ENCODE results near the gene BTBD17. TPM values are rescaled to one million over a fixed set of nuclear protein-coding genes. Genes with fewer than 3 reads are reported as not detected.

The BTBD17 gene
- polyA plus RNA-seq, 1 of the 3 experiments (the other 2 are of a cell fraction), result not detected

DNA sequence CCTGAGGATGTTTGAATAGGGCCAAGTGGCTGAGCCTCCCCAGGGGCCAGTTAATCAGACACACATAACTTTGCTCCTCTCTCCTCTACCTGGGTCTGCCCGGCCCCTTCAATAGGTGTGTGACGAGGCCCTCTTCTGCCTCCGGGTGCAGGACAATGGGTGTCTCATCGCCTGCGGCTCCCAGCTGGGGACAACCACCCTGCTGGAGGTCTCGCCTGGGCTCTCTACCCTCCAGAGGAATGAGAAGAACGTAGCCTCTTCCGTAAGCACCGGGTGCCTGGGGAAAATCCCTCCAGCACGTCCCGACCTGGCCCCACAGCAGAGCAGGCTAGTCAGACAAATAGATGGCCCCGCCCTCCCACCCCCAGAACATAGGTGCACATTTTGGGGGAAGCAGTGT lies 51.8 kb downstream of the BTBD17 start:
- Histone ChIP-seq H3K27me3 (ENCODE audit: insufficient read depth) (no peaks in the 10 kb centered on the region), H2AFZ (ENCODE audit: low read depth) (no peak overlapping the region), H3K9ac (no peak overlapping the region), H3K4me1 (ENCODE audit: control insufficient read depth in 1 of 2, insufficient read depth in 2 of 2, low read depth in 1 of 2, low read length in 1 of 2) (no peaks in the 10 kb centered on the region), H3K36me3 (replicated peaks in 1 of 2; ENCODE audit: control insufficient read depth in 1 of 2, insufficient read depth in 2 of 2, low read length in 1 of 2) (no peaks in the 10 kb centered on the region), H3K4me3 (ENCODE audit: low read depth in 2 of 2, low read length in 1 of 2) (no peak overlapping the region), H3K9me2 (no peaks in the 10 kb centered on the region), H3K27ac (ENCODE audit: low read depth in 2 of 2, low read length in 1 of 2) (no peak overlapping the region), H4K20me1 (ENCODE audit: insufficient read depth) (no peaks in the 10 kb centered on the region), H3K79me2 (ENCODE audit: insufficient read depth) (no peaks in the 10 kb centered on the region), H3K9me3 (no peaks in the 10 kb centered on the region), H3F3A (replicated peaks; ENCODE audit: insufficient read depth) (no peaks in the 10 kb centered on the region), H3K4me2 (no peak overlapping the region)
- DNase-seq, result no peak
- ChIA-PET CTCF (interaction anchor here (2.8 kb wide), 1 partner anchor 42 kb away, joined by 7 read pairs; no protein-coding TSS in a partner anchor), POLR2A (no interaction called here)
- 35% methylated on average over 12 of the region's 12 CpGs for WGBS (ENCODE audit: low lambda C conversion rate)
- TF ChIP-seq MEF2A (IDR thresholded peaks at IDR 0.05; ENCODE audit: borderline replicate concordance, low read depth) (no peak), RFX5 (IDR thresholded peaks at IDR 0.05; ENCODE audit: low read length) (no peak), FOXJ3 (CRISPR knock-in tag; IDR thresholded peaks at IDR 0.05) (no peak), JUND (IDR thresholded peaks at IDR 0.05) (no peak), SMC3 (IDR thresholded peaks at IDR 0.05; ENCODE audit: low read depth, low read length) (no peak), FOXM1 (IDR thresholded peaks at IDR 0.05; ENCODE audit: low read depth) (no peak), ELF1 (IDR thresholded peaks at IDR 0.05) (no peak)

DNA sequence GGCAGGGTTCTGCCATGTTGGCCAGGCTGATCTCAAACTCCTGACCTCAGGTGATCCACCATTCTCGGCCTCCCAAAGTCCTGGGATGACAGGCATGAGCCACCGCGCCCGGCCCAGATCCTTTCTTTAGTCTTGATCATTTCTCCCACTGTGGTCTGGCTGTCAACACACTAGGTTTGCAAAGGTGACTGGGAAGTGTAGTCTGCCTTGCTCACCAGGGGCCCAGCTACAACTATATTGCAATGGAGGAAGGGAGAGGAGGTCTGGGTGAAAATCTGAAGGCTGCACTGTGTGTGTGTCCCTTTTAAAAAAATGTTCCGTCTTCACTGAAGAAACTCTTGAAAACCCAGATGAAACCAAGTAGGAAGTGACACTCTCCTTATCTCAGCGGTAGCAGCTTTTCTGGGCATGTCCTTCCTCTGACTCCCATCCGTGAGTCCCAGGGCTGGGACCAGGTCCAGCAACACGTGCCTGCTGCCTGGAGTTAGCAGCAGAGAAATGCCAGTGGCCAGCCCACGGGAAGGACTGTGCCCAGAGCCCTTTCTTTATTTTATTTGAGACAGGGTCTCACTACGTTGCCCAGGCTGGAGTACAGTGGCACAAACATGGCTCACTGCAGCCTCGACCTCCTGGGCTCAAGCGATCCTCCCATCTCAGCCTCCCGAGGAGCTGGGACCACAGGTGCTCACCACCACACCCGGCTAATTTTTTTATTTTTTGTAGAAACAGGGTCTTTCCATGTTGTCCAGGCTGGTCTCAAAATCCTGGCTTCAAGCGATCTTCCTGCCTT lies 53.5 kb downstream of the BTBD17 start:
- ChIA-PET POLR2A (no interaction called here), CTCF (interaction anchor here (1.0 to 2.0 kb wide), 4 partner anchors 10 to 60 kb away, joined by 3 to 6 read pairs (median 4); partner anchors contain the start of gene GPR142)
- Histone ChIP-seq H3K79me2 (ENCODE audit: insufficient read depth) (no peaks in the 10 kb centered on the region), H3K4me3 (ENCODE audit: low read depth in 2 of 2, low read length in 1 of 2) (no peak overlapping the region), H2AFZ (ENCODE audit: low read depth) (no peak overlapping the region), H3K9me3 (no peaks in the 10 kb centered on the region), H3K4me2 (no peak overlapping the region), H4K20me1 (ENCODE audit: insufficient read depth) (no peaks in the 10 kb centered on the region), H3K36me3 (replicated peaks in 1 of 2; ENCODE audit: control insufficient read depth in 1 of 2, insufficient read depth in 2 of 2, low read length in 1 of 2) (no peaks in the 10 kb centered on the region), H3F3A (replicated peaks; ENCODE audit: insufficient read depth) (no peaks in the 10 kb centered on the region), H3K9me2 (no peaks in the 10 kb centered on the region), H3K4me1 (ENCODE audit: control insufficient read depth in 1 of 2, insufficient read depth in 2 of 2, low read depth in 1 of 2, low read length in 1 of 2) (no peaks in the 10 kb centered on the region), H3K27ac (ENCODE audit: low read depth in 2 of 2, low read length in 1 of 2) (no peak overlapping the region), H3K9ac (no peak overlapping the region), H3K27me3 (ENCODE audit: insufficient read depth) (no peaks in the 10 kb centered on the region)
- DNase-seq, result no peak
- TF ChIP-seq USF2 (IDR thresholded peaks at IDR 0.05; ENCODE audit: borderline replicate concordance, low read depth, low read length) (no peak), CTCF (IDR thresholded peaks at IDR 0.05) (no peak), TEAD4 (IDR thresholded peaks at IDR 0.05; ENCODE audit: borderline replicate concordance, insufficient read depth) (no peak), CHD2 (IDR thresholded peaks at IDR 0.05; ENCODE audit: low read length, partially characterized antibody) (no peak), RFX5 (IDR thresholded peaks at IDR 0.05; ENCODE audit: low read length) (no peak), GATA2 (CRISPR knock-in tag; IDR thresholded peaks at IDR 0.05) (no peak), REST (IDR thresholded peaks at IDR 0.05; ENCODE audit: low read depth, low read length) (no peak)
- 45% methylated on average over 15 of the region's 15 CpGs for WGBS (ENCODE audit: low lambda C conversion rate)
